GM19328 (cell line): ENCODE data around the gene MIS12.

Source experiments
- ATAC-seq: cut with Tn5 transposase; IDR thresholded peaks from one replicate; pipeline ENCODE4 v1.9.1; 2021; ENCODE audit warnings: mild to moderate bottlenecking, moderate library complexity; ENCODE audit not compliant: unreplicated experiment

The MIS12 gene

DNA sequence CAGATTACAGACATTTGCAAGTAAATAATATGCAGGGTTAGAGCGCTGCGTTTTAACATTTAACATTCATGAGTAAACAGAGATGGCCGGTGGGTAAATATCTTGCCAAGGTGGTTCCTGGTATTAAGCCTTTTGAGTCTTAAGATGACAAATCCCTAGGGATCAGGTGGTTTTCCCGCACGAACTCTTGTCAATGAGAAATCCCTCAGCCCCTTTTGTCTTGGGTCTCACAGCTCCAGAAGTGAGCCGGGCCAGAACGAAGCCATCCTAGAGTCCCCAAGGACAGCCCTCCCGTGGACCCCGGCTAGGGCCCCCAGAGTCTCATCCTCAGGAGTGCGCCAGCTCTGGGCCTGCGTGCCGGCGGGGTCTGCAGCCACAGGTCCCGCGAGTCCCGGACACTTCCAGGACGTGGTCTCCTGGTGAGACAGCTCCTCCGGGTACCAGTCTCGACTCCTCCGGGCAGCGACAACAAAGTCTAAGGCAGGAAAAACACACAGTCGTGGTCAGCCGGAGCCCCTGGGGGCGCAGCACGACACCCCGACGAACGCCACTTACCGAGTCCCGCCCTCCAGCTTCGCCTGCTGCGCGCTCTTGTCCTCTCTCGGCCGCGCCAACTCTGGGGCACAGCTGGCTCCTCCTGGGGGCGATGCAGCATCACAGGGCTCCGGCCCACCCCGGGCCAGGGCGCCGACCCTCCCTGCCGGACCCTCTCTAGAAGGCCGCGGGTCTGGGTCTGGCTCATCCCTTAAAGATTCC lies 13.3 kb downstream of the MIS12 start:
- no peak for ATAC-seq

DNA sequence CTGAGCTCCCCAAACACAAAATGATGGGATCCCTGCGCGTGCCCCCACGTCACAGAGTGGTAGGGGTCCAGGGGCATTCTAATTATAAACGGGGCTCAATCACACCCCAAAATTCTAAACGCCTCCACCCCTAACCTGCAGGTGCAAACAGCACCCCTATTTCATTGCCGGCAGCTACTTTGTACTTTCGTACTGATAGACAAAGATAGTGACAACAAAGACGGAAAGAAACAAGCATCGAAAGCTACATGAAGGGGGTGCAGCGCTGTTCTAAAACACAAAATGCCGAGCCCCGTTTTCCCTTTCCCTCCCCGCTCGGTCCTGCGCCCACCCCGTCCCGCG lies 13.9 kb downstream of the MIS12 start:
- ATAC-seq: no peak

- ATAC-seq: no peak
Observed at GRCh38 chr17:5500589-5501391, 14.4 kb downstream of the MIS12 start.

DNA sequence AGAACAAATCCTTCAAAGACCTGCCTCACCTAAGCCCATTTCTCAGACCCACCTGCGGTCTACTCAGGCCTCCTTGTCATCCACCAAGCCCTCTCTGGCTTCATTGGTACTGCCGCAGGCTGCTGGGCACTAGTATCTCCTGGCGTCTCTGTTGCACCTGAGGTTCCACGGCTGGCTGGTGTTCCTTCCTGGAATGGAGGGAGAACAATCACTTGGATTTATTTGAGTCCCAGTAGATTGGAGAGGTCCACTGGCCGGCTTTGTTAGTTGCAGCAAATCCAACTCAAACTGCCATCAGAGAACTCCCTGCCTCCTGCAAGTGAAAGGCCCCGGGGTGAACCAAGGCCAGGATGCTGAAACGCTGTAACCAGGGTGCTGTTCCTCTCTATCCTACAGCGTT lies 15.3 kb downstream of the MIS12 start:
- ATAC-seq: no peak

- ATAC-seq: no peak
Observed at GRCh38 chr17:5502552-5502951, 16.2 kb downstream of the MIS12 start.

GRCh38 chr17:5506307-5506706 lies 19.9 kb downstream of the MIS12 start:
- ATAC-seq: no peak

DNA sequence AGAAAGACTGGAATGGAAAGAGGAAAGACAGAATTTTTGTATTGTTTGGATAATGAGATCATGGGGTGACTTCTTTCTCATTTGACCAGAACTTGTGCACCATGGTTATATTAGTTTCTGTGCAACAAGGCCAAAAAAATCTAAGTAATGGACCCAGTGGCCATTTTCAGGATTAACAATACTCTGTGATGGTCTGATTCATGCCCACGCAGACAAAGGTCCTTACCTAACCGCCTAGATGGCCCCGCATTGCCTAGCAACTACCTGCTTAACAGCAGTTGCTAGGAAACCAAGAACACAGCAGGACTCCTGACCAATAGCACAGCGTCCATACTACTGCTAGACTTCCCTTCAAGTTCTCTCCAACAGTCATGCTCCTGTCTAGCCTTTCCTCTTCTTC lies 22.4 kb downstream of the MIS12 start:
- no peak for ATAC-seq

DNA sequence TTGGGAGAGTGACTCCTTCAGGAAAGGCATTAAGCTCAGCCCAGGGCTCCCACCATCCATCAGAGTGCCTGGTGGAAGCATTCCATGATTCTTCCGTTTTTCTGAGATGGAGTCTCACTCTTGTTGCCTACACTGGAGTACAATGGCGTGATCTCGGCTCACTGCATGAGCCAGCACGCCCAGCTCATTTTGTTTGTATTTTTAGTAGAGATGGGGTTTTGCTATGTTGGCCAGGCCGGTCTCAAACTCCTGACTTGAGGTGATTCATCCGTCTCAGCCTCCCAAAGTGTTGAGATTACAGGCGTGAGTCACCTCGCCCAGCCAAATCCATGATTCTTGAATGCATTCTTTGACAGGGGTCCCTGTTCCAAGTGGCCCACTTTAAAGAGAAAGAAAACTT lies 23.1 kb downstream of the MIS12 start:
- no peak for ATAC-seq

GRCh38 chr17:5510771-5511170 lies 24.4 kb downstream of the MIS12 start:
- ATAC-seq: no peak

- ATAC-seq: no peak
Observed at GRCh38 chr17:5511401-5512225, 25.2 kb downstream of the MIS12 start.

GRCh38 chr17:5513628-5514027 lies 27.3 kb downstream of the MIS12 start:
- no peak for ATAC-seq

GRCh38 chr17:5514976-5515375 lies 28.6 kb downstream of the MIS12 start:
- no peak for ATAC-seq

- ATAC-seq: no peak
Observed at GRCh38 chr17:5516060-5516792, 29.9 kb downstream of the MIS12 start.

DNA sequence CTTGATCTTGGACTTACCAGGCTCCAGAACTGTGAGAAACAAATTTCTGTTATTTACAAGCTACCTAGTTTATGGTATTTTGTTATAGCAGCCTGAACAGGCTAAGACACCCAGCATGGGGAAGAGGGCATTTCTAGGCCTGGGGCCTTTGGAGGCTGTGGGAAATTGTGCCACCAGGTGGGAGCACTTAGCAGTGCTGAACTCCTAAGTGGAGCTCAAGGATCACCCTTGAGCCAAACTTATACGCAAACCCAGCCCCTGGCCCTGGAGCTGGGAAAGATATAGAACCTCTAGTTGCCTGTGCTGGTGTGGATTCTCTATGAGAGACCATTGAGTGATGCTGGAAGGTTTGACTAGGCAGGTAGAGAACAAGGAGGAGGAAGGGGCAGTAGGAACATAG lies 36.1 kb downstream of the MIS12 start:
- no peak for ATAC-seq

GRCh38 chr17:5523249-5523648 lies 36.9 kb downstream of the MIS12 start:
- no peak for ATAC-seq

- ATAC-seq: no peak
Observed at GRCh38 chr17:5526821-5527598, 40.6 kb downstream of the MIS12 start.

- ATAC-seq: no peak
Observed at GRCh38 chr17:5527601-5528250, 41.4 kb downstream of the MIS12 start.

GRCh38 chr17:5530265-5531084 lies 44.1 kb downstream of the MIS12 start:
- ATAC-seq: no peak

- ATAC-seq: no peak
Observed at GRCh38 chr17:5531085-5531418, 44.7 kb downstream of the MIS12 start.
